NCI-H1694 (cell line): ENCODE measurements around the gene ZNF674.
A peak's percentile ranks its signal among the peaks of the same experiment; 100 is the strongest.

ENCODE experiments used
- DNase-seq: peaks from one replicate; lab custom pipeline; 2025; lab: John Stamatoyannopoulos, UW

Gene ZNF674

DNA sequence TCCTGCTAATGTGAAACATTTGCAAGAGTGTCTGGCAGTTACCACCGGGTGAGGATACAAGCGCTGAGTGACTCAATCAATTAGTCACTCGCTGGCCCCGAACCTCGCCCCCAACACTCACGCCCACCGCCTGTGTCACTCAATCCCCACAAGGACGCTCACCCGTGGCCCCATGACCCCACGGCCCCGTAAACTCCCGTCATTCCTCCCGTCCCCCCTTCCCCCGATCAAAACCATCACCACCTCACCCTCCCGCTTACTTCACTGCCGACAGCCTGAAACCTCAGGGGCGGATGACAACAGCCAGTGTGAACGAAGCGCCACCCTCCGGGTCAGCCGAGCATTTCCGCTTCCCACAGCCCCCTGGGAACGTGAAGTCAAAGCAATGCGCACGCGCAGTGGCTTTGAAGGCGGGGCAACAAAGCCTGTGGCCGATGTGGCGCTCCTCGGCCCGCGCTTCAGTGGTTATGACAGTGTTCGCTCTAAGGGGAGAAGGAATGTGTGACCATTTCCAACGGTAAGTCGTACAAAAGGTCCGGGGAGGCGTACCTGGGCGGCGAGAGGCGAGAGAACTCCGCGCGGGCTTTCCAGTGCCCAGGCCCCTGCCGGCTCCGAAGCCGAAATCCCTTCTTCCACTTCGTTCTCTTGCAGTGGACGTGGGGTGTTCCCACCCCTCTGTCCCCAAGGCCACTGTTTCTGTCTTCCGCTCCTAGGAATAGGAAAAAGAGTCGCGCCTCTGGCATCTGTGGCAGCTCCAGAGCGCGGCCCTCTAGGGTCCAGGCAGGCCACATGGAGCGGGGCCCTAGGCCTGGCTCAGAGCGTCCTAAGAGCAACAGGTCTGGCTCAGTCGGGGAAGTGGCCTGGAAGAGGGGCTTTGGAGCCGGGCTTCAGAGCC, at the start of gene ZNF674:
ZNF674 (minus strand) TSS at position 311 of the 895 bp plus-strand sequence. CDS start 3,334 bp downstream, outside the sequence.
- peak; percentile 91 for DNase-seq

DNA sequence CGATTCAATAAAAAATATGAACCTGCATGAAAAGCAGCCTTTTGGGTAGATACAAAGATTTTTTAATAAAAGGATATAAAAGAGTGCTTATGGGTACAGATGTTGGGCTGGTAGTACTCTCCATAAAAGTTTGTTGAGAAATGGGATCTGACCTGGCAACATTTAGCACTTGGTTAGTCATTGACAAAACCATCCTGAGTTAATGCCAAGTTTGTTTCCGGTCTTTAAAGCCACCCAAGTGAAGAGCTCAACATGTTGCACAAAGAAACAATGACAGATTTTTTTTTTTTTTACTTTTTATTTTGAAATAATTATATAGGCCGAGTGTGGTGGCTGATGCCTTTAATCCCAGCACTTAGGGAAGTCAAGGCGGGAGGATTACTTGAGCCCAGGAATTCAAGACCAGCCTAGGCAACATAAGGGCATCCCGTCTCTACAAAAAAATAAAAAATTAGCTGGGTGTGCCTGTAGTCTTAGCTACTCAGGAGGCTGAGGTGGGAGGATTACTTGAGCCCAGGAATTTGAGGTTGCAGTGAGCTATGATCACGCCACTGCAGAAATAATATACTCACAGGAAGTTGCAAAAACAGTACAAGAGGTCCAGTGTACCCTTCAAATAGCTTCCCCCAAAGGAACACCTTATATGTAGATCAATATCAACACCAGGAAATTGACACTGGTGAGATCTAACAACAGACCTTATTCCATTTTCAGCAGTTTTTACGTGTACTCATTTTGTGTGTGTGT, 44.9 kb upstream of the ZNF674 start:
- DNase-seq = no peak

DNA sequence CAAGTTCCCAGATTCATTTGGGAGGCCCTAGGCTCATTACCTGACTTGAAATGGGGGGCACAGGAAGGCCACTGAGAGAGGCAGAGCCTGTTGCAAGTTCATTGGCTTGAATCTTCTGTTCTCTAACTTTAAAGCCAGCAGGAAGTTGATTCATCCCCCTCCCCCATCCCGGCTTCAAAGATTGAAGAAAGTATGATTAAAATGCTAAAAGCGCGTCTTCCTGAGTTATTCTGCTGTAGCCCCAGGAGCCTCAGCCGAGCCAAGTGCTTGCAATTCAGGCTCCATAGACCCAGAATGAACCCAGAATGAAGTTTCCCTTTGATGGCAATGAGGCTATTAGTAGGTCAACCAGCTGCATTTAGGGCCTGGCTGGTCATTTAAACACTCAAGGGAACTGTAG, 43.0 kb upstream of the ZNF674 start:
- no peak for DNase-seq

DNA sequence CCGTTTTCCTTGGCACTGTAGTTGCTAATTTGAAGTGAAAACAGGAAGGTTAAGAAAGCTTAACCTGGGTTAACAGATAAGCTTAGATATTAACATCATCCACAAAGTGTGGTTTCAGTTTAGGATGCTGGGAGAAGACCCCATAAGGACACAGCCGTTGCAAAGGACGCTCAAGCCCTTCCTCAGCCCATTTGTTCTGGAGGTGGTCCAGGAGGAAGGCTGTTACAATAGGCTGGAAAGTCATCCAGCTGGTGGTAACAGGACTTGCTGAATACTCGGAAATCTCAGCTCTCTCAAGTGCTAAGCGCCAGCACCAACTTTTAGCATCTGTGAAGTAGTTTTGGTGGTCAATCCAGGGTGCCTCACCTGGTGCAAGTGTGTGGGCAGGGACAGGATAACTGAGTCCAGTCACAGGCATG, 42.5 kb upstream of the ZNF674 start:
- no peak for DNase-seq

DNA sequence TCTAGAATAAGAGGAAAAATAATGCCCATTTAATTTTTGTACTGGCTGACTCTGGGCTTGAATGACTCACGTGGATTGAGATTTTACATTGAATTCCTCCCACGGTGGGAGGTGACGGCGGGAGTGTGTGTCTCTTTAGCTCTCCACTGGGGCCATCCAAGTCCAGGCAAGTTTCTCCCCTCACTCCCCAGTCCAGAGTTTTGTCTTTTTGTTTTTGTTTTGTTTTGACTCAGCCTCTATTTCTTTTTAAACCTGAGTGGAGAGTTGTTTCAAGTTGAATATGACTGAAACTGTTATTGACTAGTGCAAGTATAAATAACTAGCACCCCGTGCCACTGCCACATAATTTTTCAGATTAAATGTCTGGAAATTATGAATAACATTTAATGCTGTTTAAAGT, 41.9 kb upstream of the ZNF674 start:
- no peak for DNase-seq

DNA sequence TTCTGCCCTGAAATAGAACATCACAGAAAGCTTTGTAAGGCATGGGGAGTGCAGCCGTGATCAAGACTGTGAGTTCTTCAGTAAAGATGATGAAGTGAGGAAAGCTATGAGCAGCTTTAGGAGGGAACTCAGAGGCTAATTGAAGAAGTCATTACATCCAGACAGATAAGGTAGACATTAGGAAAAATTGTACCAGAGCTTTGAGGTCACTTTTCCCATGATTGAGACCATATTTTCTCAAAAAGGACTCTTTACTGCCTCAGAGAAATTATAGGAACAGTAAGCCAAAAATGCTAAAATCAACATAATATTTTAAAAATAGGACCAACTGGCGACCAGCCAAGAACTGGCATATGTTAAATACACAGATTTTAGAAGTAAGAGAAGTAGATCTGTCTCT, 39.5 kb upstream of the ZNF674 start:
- DNase-seq = no peak

DNA sequence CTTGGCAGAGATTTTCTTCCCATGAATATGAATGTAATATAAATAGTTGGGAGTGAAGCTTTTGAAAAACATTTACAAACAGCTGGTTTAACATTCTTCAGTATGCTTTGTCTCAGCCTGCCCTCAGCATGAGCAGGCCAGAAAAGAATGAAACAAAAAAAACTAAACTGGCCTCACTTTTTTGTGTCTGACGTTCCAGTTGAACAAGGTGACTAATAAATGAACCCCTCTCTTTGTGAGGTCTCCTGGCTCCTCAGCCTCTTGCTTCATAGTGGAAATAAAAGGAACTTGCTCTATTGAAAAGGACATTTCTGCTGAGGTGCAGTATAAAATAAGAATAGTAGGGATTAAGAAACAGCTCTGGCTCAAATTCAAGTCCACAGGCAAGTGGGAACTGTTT, 37.7 kb upstream of the ZNF674 start:
- DNase-seq = no peak

DNA sequence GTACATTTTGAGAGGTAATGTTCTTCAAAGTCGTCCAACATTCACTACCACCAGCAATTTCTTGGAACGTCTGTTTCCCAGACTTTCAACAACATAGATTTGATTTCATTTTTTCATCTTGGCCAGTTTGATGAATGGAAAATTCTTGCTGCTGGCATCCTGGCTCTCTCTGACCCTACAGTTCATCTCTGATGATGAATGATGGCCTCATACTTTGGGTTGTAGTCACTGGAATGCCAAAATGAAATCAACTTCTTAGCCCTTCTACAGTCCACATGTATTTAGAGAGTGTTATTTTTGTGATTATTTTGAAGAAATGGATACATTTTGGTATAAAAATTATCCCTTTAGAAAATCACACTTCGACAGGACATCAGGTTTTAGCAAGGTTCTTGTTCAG, 37.1 kb upstream of the ZNF674 start:
- no peak for DNase-seq

DNA sequence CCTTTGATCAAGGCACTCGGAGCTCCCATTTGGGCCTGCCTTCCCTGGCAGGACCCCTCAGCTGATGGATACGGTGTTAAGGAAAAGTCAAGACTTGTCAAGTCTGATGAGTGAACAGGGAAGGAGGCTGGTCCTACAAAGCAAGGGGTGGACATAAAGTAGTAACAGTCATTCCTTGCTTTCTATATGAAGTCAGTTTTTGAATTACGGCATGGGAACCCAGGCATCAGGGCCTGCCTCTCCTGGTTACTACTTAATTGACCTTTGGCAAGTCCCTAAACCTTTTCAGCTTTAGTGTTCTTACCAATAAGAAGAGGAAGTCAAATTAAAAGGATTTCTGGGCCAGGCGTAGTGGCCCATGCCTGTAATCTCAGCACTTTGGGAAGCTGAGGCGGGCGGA, 35.4 kb upstream of the ZNF674 start:
- DNase-seq = no peak

DNA sequence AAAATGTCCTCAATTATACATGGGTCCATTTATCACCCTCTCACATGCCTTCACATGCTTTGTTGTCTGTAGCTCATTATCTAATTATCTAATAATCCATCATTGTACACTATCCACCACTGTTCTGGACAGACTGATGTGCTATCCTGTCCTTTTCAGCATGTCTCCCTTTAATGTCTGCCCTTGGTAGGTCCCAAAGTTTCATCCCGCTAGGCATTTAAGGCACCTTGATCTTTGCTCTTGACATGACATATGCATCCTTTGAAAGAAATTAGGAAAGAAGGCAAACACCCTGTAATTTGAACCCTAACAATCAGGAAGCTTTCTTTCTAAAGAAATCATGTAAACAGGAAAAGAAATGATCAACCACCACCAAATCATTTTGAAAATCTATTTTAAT, 34.0 kb upstream of the ZNF674 start:
- DNase-seq = no peak

DNA sequence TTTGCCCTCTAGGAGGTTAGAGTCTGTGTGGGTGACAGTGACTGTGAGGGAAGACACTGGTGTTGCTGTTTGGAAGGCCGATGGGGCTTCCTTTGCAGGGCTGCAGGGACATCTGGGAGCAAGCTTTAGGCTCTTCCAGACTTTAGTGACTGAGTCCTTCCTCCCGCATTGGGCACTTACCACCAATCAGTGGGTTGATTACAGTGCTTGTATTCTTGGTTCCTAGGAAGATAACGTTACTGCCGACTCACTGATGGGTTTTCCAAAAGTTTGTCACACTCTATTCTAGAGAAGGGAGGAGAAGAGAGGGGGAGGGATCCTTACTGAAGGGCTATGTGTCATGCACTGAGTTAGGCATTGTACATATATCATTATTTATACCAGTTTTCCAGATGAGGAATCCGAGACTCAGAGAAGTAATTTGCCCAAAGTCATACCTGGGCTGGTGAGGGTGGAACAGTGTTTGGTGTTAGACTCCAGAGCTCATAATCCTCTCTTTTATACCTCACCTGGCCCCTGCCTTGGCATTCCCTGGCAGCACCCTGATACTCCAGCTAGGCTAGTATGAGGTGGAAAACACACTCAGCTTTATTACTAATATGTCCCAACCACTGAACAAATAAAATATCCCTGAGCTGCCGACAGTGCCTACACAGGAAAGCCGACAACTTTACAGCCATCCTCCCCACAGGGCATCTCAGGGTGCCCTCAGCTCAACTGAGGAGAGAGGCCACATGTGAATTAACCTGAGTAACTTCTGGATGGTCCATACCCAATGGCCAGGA, 32.2 kb upstream of the ZNF674 start:
- DNase-seq = no peak

DNA sequence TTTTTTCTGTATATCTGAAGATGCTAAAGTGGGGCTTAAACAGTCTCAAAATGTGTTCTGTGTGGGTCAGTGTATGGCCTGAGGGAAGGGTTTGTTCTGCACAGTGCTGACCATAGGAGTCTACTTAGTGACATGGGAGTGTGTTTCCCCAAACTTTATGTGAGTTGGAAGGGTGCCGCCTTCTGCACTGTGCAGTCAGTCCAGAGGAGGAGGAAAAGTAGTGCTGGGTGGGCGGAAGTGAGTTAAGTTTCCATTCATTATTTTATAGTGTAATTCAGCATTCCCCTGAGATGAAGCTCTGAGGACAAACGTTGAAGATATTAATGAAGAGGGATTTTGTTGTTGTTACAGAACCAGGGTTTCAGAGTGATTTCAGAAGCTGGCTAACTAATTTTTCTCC, 31.2 kb upstream of the ZNF674 start:
- no peak for DNase-seq

DNA sequence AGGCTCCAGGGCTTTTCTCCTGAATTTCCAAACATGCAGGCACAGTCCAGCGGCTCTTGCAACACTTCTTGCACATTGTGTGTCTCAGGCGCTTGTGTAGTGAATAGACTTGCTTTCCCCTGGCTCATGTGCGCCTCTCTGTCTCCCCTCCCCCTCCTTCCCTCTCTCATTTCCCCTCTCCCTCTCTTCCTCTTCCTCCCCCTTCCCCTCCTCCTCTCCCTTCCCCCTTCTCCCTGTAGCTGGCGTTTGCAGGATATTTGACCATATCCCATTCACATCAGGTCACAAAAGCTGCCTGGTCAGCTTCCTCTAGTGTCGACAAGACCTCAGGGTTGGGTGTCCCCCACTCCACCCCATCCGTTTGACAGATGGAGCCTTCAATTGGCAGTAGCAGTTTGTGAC, 30.8 kb upstream of the ZNF674 start:
- DNase-seq = no peak

DNA sequence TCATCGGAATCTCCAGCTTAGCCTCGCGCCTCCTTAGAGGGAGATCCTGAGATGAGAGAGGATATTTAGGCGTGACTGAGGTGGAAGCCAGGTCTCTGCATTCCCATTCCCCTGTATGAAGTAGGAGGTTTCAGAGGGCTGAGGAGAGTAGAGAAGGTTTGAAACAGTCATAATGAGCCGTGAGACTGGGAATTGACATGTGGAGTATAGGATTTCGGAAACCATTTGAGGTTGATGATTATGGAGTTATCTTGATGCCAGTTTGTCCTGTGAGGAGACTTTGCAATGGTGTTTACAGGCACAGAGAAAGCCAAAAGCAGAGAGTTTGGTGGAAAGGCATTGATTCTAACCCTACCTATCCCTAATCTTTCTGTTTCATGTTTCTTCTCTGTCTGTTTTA, 30.4 kb upstream of the ZNF674 start:
- DNase-seq = no peak

DNA sequence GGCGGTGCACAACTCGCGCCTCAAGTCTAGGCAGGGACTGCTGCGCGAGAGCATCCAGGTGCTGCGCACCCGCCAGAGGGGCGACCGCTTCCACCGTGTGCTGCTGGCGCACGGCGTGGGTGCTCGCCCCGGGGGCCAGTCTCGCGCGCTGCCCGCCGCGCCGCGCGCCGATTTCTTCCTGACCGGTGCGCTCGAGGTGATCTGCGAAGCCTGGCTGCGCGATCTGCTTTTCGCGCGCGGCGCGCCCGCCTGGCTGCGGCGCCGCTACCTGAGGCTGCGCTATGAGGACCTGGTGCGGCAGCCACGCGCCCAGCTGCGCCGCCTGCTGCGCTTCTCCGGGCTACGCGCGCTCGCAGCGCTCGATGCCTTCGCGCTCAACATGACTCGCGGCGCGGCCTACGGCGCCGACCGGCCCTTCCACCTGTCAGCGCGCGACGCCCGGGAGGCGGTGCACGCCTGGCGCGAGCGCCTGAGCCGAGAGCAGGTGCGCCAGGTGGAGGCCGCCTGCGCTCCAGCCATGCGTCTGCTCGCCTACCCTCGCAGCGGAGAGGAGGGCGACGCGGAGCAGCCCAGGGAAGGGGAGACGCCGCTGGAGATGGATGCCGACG, 29.7 kb upstream of the ZNF674 start:
- no peak for DNase-seq

DNA sequence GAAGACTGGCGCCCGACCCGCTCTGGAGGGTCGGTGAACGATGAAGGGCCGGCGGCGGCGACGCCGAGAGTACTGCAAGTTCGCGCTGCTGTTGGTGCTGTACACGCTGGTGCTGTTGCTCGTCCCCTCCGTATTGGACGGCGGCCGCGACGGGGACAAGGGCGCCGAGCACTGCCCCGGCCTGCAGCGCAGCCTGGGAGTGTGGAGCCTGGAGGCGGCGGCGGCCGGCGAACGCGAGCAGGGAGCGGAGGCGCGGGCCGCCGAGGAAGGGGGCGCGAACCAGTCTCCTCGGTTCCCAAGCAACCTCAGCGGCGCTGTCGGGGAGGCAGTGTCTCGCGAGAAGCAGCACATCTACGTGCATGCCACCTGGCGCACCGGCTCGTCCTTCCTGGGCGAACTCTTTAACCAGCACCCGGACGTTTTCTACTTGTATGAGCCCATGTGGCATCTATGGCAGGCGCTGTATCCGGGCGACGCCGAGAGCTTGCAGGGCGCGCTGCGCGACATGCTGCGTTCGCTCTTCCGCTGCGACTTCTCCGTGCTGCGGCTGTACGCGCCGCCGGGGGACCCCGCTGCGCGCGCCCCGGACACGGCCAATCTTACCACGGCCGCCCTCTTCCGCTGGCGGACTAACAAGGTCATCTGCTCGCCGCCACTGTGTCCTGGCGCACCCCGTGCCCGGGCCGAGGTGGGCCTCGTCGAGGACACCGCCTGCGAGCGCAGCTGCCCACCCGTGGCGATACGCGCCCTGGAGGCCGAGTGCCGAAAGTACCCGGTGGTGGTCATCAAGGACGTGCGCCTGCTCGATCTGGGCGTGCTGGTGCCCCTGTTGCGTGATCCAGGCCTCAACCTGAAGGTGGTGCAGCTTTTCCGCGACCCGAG, 28.9 kb upstream of the ZNF674 start:
- DNase-seq = peak; percentile 15

DNA sequence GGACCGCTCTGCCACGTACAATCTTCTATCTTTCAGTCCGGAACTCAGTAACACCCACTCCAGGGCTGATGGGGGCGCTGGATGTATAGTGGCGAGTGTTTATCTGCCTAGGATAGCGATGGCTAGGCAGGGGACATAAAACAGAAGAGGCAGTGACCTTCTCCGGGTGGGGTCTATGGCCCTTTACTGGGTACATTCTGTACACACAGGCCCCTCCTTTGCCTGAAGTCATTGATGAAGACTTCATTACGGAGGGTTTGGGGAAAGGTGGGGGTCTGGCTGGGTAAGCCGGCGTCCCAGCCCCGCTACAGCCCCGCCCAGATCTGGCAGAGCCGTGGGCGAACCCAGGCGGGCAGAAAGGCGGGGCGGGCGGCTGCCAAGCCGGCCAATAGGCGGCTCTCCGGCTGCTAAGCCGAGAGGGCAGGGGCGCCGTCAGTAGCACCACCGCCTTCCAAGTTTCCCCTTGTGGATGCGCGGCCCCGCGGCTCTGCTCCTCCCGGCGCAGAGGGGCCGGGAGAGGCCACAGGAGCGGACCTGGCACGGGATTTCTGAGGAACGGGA, 28.2 kb upstream of the ZNF674 start, which contains the start of gene CHST7:
CHST7 (plus strand) TSS at position 435 of the 561 bp plus-strand sequence. CDS start 167 bp downstream, outside the sequence.
- peak; percentile 74 for DNase-seq

DNA sequence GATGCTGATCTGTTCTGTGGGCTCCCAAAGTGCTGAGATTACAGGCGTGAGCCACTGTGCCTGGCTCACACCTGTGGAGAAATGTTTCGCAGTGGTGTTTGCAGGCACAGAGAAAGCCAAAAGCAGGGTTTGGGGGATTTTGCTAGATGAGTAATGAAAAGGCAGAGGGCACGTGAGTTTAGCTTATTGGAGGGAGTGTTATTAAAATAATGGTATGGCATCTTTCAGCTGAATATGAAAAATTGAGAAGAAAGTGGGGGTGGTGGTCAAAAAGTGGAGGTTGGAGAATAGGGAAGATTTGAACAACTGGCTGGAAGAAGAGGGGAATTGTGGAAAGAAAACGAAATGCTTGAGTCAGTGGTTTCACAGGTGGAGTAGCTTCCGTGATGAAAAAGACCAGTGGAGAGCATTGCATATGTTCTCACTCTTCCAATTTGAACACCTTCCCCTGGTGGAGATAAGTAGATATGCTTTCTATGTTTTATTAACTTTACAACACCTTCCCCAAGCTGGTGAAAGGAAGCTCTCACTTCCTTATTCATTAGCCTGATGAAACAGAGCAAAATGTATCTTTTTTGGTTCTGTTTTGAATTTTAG, 27.2 kb upstream of the ZNF674 start:
- DNase-seq = no peak

DNA sequence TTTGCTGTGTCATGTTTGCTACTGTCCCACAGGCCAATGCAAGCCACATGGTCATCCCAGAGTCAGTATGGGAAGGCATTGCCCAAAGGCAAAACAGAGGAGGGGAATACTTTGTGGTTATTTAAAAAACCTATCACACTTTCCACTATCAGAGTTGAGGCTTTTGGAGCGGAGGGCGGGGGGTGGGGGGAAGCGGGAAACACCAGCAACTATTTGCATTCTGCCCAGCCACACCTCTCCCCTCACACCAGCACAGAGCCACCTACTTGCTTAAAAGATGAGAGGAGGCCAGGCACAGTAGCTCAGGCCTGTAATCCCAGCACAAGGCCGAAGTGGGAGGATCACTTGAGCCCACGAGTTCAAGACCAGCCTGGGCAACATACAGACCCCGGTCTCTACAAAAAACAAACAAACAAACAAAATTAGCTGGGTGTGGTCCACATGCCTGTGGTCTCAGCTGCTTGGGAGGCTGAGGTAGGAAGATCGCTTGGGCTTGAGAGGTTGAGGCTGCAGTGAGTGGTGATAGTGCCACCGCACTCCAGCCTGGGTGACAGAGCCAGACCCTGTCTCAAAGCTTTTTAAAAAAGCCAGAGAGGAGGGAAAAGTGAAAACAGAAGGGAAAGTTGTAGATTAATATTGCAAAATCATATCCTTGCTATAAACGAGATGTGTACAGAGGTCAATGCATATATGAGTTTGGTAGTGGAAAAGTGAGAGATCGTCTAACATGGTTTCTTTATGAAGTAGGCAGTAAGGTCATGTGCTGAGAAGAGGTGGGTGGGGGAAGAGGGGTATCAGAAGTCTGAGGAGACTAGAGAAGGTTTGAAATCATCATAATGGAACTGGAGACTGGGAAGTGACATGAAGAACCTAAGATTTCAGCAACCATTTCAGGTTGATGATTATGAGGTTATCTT, 26.5 kb upstream of the ZNF674 start:
- DNase-seq = no peak
